SKM-1 (cell line): Measurements from ENCODE around the gene ATF5.
"Not testable (repeated sequence)": the region's sequence is repeated elsewhere in the genome, so short reads cannot be mapped to it uniquely, and the experiment has no call there.

Experiments used
- DNase-seq: peaks from one replicate; lab custom pipeline; 2025; ENCODE audit not compliant: unreplicated experiment; lab: John Stamatoyannopoulos, UW

Gene ATF5

DNA sequence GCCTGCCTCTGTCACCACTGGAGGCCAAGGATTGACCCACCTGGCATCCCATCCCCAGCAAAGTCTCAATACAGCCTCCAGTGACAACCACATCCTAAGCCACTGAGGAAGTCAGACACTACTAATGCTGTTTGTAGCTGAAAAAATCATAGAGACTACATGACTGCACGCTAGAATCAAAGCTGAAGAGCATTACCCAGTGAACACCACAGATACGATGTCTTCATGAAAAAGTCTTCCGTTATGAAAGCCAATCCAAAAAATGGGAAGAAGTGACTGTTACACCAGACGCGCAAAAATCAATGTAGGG, 11.4 kb downstream of the ATF5 start:
- DNase-seq, result no peak

DNA sequence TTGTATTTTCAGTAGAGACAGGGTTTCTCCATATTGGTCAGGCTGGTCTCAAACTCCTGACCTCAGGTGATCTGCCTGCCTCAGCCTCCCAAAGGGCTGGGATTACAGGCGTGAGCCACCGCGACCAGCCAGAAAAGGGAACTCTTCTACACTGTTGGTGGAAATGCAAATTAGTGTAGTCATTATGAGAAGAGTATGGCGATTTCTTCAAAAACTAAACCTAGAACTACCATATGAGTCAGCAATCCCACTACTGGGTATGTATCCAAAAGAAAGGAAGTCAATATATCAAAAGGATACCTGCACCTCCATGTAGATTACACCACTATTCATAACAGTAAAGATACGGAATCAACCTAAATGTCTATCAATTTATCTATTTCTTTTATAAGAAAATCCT, 15.6 kb downstream of the ATF5 start:
- not testable (repeated sequence) for DNase-seq

GRCh38 chr19:49946415-49946814, 17.4 kb downstream of the ATF5 start:
- DNase-seq, result no peak

- DNase-seq, result no peak
These were observed 21.0 kb downstream of the ATF5 start for GRCh38 chr19:49949742-49950589.

DNA sequence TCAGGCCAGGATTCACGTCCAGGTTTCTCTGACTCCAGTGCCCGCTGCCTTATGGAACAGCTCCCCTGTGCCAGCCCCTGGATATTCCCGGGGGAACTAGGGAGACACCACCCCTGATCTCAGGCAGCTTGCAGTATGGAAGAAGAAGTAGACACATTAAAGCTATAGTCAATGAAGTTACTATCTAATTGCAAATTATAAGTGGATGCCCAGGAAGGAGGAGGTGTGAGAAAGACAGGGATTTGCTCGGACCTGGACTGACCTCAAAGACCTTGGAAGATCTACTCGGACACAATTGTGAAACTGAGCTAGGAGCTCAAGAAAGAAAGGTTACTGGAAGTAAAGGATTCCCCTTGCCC, 21.6 kb downstream of the ATF5 start:
- no peak for DNase-seq

DNA sequence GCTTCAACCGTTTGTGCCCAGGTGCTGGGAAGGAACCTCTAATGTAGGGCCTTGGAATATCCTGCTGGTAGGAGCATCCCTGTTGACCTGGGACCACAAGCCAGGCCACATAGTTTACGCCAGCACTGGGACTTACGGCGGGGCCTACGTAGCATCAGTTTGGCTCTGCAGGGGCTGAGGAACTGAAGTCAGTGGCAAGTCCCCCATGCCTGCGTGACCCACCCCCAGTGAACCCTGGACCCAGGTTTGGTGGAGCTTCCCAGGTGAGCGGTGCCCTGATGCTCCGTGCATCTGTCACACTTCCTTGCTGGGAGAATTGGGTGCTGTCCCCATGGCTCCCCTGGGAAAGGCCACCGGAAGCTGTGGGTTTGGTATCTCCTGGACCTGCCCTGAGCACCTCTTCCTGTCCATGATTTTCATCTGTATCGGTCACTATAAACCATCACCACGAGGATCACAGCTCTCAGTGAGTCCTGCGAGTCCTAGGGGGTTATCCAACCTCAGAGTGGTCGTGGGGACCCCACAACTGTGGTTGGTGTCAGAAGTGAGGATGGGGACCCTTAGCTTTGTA, 22.0 kb downstream of the ATF5 start:
- no peak for DNase-seq

GRCh38 chr19:49951806-49952478, 22.9 kb downstream of the ATF5 start:
- no peak for DNase-seq

- no peak for DNase-seq
These were observed 23.5 kb downstream of the ATF5 start for GRCh38 chr19:49952479-49952836.

- no peak for DNase-seq
These were observed 23.9 kb downstream of the ATF5 start for GRCh38 chr19:49952906-49953305.

- no peak for DNase-seq
These were observed 24.4 kb downstream of the ATF5 start for GRCh38 chr19:49953416-49953815.

DNA sequence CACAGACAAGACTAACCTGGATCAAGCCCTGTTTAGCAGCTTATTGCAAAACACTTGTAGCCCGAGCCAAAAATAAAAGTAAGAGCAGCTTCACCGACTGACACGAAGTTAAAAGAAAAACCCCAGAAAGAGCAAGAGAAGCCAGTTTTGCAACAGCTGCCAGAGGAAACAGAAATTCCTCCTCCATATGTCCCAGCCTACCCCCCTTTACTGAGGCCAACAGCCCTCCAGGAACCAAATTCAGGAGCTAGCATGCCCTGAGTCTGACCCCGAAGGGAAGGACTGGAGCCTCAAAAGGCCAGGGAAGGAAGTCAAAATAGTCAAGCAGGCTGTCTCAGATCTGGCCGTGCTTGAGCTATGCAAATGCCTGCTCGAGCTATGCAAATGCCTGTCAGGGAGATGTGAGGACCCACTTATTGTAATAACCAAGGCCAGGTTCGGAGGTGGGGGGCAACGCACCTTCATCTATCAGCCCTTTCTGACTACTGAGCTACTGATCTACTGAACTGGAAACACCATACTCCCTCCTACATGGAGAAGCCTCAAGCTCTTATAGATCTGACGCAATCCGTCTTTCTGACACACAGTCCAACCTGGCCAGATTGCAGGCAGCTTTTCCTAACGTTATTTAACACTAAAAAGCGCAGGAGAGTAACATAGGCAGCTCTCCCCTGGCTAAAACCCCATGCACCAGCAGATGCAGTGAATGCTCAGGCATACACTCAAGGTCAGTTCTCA, 25.3 kb downstream of the ATF5 start:
- DNase-seq, result no peak

DNA sequence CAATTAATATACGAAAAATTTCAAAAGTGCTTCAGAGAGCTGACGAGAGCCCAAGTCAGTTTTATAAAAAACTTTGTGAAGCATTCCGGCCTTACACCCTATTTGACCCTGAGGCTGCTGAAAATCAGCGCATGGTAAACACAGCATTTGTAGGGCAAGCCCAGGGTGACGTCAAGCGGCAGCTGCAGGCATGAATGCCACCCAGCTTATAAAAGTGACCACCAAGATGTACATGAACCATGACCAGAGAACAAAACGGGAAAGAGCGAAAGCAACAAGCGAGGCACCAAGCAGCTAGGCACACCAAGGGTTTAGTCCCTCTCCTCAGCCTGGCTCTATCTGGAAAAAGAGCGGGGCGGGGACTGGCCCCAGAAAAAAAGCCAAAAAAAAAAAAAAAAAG, 25.9 kb downstream of the ATF5 start:
- DNase-seq, result no peak

GRCh38 chr19:49956115-49956495, 27.1 kb downstream of the ATF5 start:
- no peak for DNase-seq

DNA sequence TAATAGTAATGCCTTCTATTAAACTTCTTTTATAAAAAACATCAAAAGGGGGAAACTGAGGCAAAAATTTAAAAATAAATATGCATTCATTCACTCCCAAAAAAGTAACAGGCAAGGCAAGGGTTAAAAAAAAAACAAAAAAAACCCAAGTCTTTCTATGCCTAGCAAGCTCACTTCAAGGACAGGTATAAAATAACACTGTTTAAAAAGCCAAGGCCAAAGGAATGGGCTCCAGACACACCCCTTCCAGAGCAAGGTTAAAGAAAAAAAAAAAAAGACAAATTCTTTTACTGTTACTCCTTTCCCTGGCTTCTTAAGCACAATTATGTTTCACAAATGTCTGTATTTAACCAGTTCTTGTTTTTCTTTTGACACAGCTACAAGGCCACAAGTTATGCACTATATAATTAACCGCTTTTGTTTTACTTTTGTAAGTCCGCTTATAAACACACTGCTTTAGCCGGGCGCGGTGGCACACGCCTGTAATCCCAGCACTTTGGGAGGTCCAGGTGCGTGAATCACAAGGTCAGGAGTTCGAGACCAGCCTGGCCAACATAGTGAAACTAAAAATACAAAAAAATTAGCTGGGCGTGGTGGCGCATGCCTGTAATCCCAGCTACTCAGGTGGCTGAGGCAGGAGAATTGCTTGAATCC, 28.4 kb downstream of the ATF5 start:
- DNase-seq, result no peak

DNA sequence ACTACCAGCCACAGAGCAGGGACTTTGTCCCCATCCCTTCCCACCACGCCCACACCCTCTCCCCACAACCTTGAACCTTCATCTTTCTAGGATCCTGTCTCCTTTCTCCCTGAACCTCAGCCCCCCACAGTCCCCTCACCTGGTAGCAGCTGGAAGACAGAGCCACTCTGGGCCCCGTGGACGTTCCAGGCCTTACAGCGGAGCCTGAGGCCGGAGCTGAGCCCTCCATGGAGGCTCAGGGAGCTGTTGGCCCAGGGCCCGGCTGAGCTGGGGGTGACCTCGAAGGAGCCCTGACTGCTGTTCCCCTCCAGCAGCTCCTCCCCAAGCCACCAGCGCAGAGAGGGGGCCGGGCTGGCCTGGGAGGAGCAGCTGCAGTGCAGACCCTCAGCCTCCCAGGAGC, 29.1 kb downstream of the ATF5 start:
- not testable (repeated sequence) for DNase-seq

GRCh38 chr19:49958596-49958995, 29.6 kb downstream of the ATF5 start:
- DNase-seq, result not testable (repeated sequence)

DNA sequence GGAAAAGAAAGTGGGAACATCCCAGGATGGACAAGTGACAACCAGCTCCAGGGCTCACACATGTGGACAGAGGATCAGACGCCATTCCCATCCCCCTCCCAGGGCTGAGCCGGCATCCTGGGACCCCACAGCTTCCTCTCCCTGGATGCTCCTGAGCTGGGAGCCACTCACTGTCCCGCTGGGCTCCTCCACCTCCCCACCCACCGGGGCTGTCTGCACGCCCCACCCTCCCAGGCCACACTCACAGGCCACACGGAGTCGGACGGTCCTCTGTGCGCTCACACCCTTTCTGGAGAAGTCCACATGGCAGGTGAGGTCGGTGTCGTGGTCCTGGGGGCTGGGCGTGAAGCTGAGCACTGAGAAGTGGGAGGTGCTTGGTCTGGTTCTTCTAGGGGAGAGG, 30.9 kb downstream of the ATF5 start:
- not testable (repeated sequence) for DNase-seq

GRCh38 chr19:49960980-49961379, 32.0 kb downstream of the ATF5 start, which contains the start of gene SIGLEC11:
Gene SIGLEC11, minus strand, starts transcription at chr19:49961172. Its CDS starts 91 bp downstream, at chr19:49961081.
- DNase-seq, result not testable (repeated sequence)

DNA sequence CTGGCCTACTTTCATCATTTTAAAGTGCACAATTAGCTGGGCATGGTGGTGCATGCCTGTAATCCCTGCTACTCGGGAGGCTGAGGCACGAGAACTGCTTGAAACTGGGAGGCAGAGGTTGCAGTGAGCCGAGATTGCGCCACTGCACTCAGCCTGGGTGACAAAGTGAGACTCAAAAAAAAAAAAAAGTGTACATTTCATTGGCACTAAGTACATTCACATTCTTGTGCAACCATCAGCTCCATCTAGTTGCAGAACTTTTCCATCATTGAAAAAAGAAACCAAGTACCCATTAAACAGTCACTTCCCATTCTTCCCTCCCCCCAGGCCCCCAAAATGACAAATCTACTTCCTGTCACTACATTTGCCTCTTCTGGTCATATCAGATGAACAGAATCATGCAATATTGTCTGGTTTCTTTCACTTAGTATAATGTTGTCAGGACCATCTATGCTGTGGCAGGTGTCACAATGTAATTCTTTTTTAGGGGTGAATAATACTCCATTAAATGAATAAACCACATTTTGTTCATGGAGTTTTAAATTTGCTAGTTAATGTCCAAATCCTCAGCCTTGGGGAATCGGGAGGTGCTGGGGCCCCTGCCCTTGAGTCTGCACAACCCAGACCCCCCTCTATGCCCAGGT, 39.4 kb downstream of the ATF5 start:
- no peak for DNase-seq

GRCh38 chr19:49969355-49969754, 40.4 kb downstream of the ATF5 start:
- not testable (repeated sequence) for DNase-seq

GRCh38 chr19:49971991-49972411, 43.0 kb downstream of the ATF5 start:
- DNase-seq, result no peak
